HL-60 (cell line): ENCODE data around the gene CCR3.

Source experiments
- CTCF ChIP-seq: IDR thresholded peaks from one replicate; pipeline ENCODE4 v1.5.1; 2011; ENCODE audit warnings: low read length, control low read depth, inconsistent platforms; ENCODE audit not compliant: insufficient read depth
- GABPA ChIP-seq: IDR thresholded peaks from 2 replicates; pipeline ENCODE4 v1.6.1; 2012; ENCODE audit warnings: low read depth
- POLR2AphosphoS5 ChIP-seq: IDR thresholded peaks from 2 replicates; pipeline ENCODE4 v1.6.1; 2012; ENCODE audit warnings: low read depth
- REST ChIP-seq: IDR thresholded peaks from 2 replicates; pipeline ENCODE4 v1.6.1; 2012; ENCODE audit warnings: low read depth; ENCODE audit not compliant: insufficient replicate concordance

GRCh38 chr3:46285931-46286619, 43.8 kb downstream of the CCR3 start:
- TF ChIP-seq CTCF: no peak
- TF ChIP-seq POLR2AphosphoS5: no peak
- TF ChIP-seq REST: no peak
- no peak for TF ChIP-seq GABPA
